HepG2 (cell line): ENCODE measurements around the gene RHOBTB3. TPM values are rescaled to one million over a fixed set of nuclear protein-coding genes. Genes with fewer than 3 reads are reported as not detected.

Experiments used
- ATAC-seq: fragments of 200-7000 bp; cut with Tn5 transposase; 3 replicates; pipeline ENCODE4 v1.9.1; 2020; ENCODE audit warnings: mild to moderate bottlenecking, moderate library complexity
- BruUV-seq: library from RNA; stranded (reverse); fragments of 400-500 nt; replicated peaks from 2 replicates; lab custom pipeline; 2021; lab: Mats Ljungman, UMichigan
- CTCF ChIA-PET: fragments of 300-600 bp; formaldehyde crosslinking; extraction: SDS; loops from one replicate; lab custom pipeline; 2021; ENCODE audit warnings: low total read pairs, inconsistent platforms, low intra/inter-chr PET ratio; lab: Yijun Ruan, JAX
- POLR2A ChIA-PET: fragments of 350-600 bp; sonication (Branson Sonifier 250); formaldehyde crosslinking; loops from one replicate; lab custom pipeline; 2020; ENCODE audit warnings: antibody characterized with exemption, inconsistent platforms; lab: Yijun Ruan, JAX
- DNase-seq: peaks from one replicate; pipeline ENCODE4 v3.0.0-alpha.2; 2015; ENCODE audit warnings: low spot score
- FAIRE-seq: peaks from 3 replicates; lab custom pipeline; 2011; peaks lifted over from hg19 to GRCh38; lab: Jason Lieb, UNC
- H2AFZ ChIP-seq: one replicate; pipeline ENCODE4 v1.6.1; 2011; ENCODE audit warnings: low read length, inconsistent platforms
- H3K27ac ChIP-seq: fragments of 300-600 bp; 3 replicates; pipeline ENCODE4 v1.8.0; 2011; ENCODE audit warnings: mixed run types, mild to moderate bottlenecking, mixed read lengths, low read length, inconsistent platforms; ENCODE audit not compliant: insufficient read depth; ENCODE audit errors: extremely low read length
- H3K27me3 ChIP-seq, 2 experiments: fragments of 200-600 bp in 1 of 2; 2 replicates in 1 of 2; 3 replicates in 1 of 2; pipeline versions ENCODE4 v1.6.0 to v1.8.0; 2011; ENCODE audit warnings: low read length in 2 of 2, mild to moderate bottlenecking in 2 of 2, moderate library complexity in 2 of 2, inconsistent platforms in 1 of 2; ENCODE audit not compliant: insufficient read depth in 2 of 2, control insufficient read depth in 1 of 2
- H3K36me3 ChIP-seq, 2 experiments: fragments of 200-600 bp in 1 of 2; replicated peaks in 1 of 2; 2 replicates in 1 of 2; 3 replicates in 1 of 2; pipeline versions ENCODE4 v1.5.1 to v1.8.0; 2011; ENCODE audit warnings: low read length in 2 of 2, inconsistent platforms in 1 of 2; ENCODE audit not compliant: insufficient read depth in 2 of 2, control insufficient read depth in 1 of 2
- H3K4me1 ChIP-seq: 2 replicates; pipeline ENCODE4 v1.5.1; 2012; ENCODE audit warnings: low read length, inconsistent platforms; ENCODE audit not compliant: insufficient read depth
- H3K4me2 ChIP-seq: 2 replicates; pipeline ENCODE4 v1.6.0; 2011; ENCODE audit warnings: low read depth, low read length, inconsistent platforms
- H3K4me3 ChIP-seq, 3 experiments: fragments of 200-600 bp in 1 of 3; sonication (generic), shearing (Covaris generic) in 1 of 3; replicated peaks in 1 of 3; 2 replicates each; pipeline ENCODE4 v1.5.1; 2011 to 2016; ENCODE audit warnings: low read length in 3 of 3, inconsistent platforms in 2 of 3, low read depth in 2 of 3, mild to moderate bottlenecking in 2 of 3, control low read depth in 1 of 3, mixed read lengths in 1 of 3; ENCODE audit not compliant: insufficient read depth in 1 of 3
- H3K79me2 ChIP-seq: one replicate; pipeline ENCODE4 v1.6.1; 2011; ENCODE audit warnings: low read length, inconsistent platforms; ENCODE audit not compliant: insufficient read depth
- H3K9ac ChIP-seq: 2 replicates; pipeline ENCODE4 v1.6.0; 2011; ENCODE audit warnings: mild to moderate bottlenecking, low read depth, low read length, inconsistent platforms; ENCODE audit not compliant: insufficient read depth
- H3K9me3 ChIP-seq: 2 replicates; pipeline ENCODE4 v1.5.1; 2012; ENCODE audit warnings: mild to moderate bottlenecking, low read length
- H4K20me1 ChIP-seq: 2 replicates; pipeline ENCODE4 v1.6.0; 2011; ENCODE audit warnings: inconsistent platforms, mild to moderate bottlenecking, low read length, moderate library complexity; ENCODE audit not compliant: insufficient read depth
- CBX2 ChIP-seq, 2 experiments: fragments of 200-600 bp in 1 of 2; sonication (generic); formaldehyde crosslinking in 1 of 2; IDR thresholded peaks; 2 replicates each; pipeline versions ENCODE4 v1.7.0 to v1.8.1; 2018 to 2022; ENCODE audit warnings: low read depth in 2 of 2, low read length in 1 of 2, mild to moderate bottlenecking in 1 of 2, missing genetic modification reagents in 1 of 2
- JUN ChIP-seq: sonication (generic); formaldehyde crosslinking; IDR thresholded peaks from 2 replicates; pipeline ENCODE4 v1.4.0; 2020; ENCODE audit warnings: mild to moderate bottlenecking, missing genetic modification reagents
- NBN ChIP-seq: fragments of 450-650 bp; conservative IDR thresholded peaks from 2 replicates; pipeline ENCODE4 v1.6.1; 2017
- PPARG ChIP-seq: conservative IDR thresholded peaks from 2 replicates; pipeline ENCODE4 v1.6.1; 2016; ENCODE audit warnings: missing biosample characterization, missing genetic modification reagents
- REXO4 ChIP-seq: sonication (generic); formaldehyde crosslinking; IDR thresholded peaks from 2 replicates; pipeline ENCODE4 v1.8.0; 2022; ENCODE audit warnings: missing genetic modification reagents, mild to moderate bottlenecking, borderline replicate concordance
- STAG1 ChIP-seq: sonication (generic); formaldehyde crosslinking; IDR thresholded peaks from 2 replicates; pipeline ENCODE4 v1.4.0; 2020; ENCODE audit warnings: missing genetic modification reagents
- TGIF2 ChIP-seq: IDR thresholded peaks from 2 replicates; pipeline ENCODE4 v1.6.1; 2016; ENCODE audit warnings: control low read depth, missing compliant biosample characterization
- ZBTB38 ChIP-seq: sonication (generic); formaldehyde crosslinking; IDR thresholded peaks from 2 replicates; pipeline ENCODE4 v1.5.1; 2020; ENCODE audit warnings: mild to moderate bottlenecking, missing genetic modification reagents
- ZNF136 ChIP-seq: sonication (generic); formaldehyde crosslinking; IDR thresholded peaks from 2 replicates; pipeline ENCODE4 v1.8.1; 2022; ENCODE audit warnings: low read depth, mild to moderate bottlenecking, moderate library complexity, missing genetic modification reagents
- ZNF326 ChIP-seq: sonication (generic); formaldehyde crosslinking; IDR thresholded peaks from 2 replicates; pipeline ENCODE4 v1.4.0; 2020; ENCODE audit warnings: missing genetic modification reagents, borderline replicate concordance
- ZNF367 ChIP-seq: sonication (generic); formaldehyde crosslinking; IDR thresholded peaks from 2 replicates; pipeline ENCODE4 v1.4.0; 2020; ENCODE audit warnings: missing genetic modification reagents, borderline replicate concordance
- ZNF660 ChIP-seq: sonication (generic); formaldehyde crosslinking; IDR thresholded peaks from 2 replicates; pipeline ENCODE4 v1.5.1; 2020; ENCODE audit warnings: mild to moderate bottlenecking, low read depth, missing genetic modification reagents, borderline replicate concordance
- ZNF768 ChIP-seq: sonication (generic); formaldehyde crosslinking; IDR thresholded peaks from 2 replicates; pipeline ENCODE4 v1.4.0; 2020; ENCODE audit warnings: missing genetic modification reagents
- ZSCAN9 ChIP-seq: IDR thresholded peaks from 2 replicates; pipeline ENCODE4 v1.6.1; 2016; ENCODE audit warnings: borderline replicate concordance
- WGBS: methylation state at CpG from one replicate; pipeline ENCODE4 v1.1.6; 2017; ENCODE audit warnings: low lambda C conversion rate; 5-methylcytosine and 5-hydroxymethylcytosine counted together
- in situ Hi-C: cut with HindIII; loops from 2 replicates; pipeline ENCODE4 v1.10.0; 2017; ENCODE audit warnings: low pct_unique_long_range_greater_than_20kb; ENCODE audit not compliant: extremely low pct_ligation_motif_present
- intact Hi-C: fragments of 100-400 bp; cut with micrococcal nuclease; formaldehyde crosslinking; loops from one replicate; pipeline ENCODE4 v1.10.0; 2022; ENCODE audit not compliant: unreplicated experiment
- polyA plus RNA-seq, 8 experiments: library from polyadenylated mRNA; depleted of rRNA in 3 of 8; stranded (reverse) in 7 of 8; unstranded in 1 of 8; fragments of >200 nt; fragmentation: Illumina TruSeq in 4 of 8; extraction: Trizol in 4 of 8; gene quantifications; 2 replicates each; pipeline versions ENCODE4 v1.2.1 to v1.2.3, GENCODE V29; 2011 to 2016; ENCODE audit warnings: low read depth in 4 of 8, missing spikeins in 1 of 8, mixed read lengths in 1 of 8; ENCODE audit not compliant: insufficient read depth in 1 of 8
- total RNA-seq, 5 experiments: library from RNA; depleted of rRNA; stranded (reverse); fragments of >200 nt; fragmentation: Illumina TruSeq; extraction: Trizol; gene quantifications; 2 replicates each; pipeline ENCODE4 v1.2.3, GENCODE V29; 2016; ENCODE audit warnings: low read depth in 1 of 5
- TF ChIP-seq, protein P1 (sequence below), 2 experiments: sonication (generic) in 1 of 2; formaldehyde crosslinking in 1 of 2; IDR thresholded peaks; 2 replicates each; pipeline versions ENCODE4 v1.4.0 to v1.6.1; 2016 to 2020; ENCODE audit warnings: borderline replicate concordance in 1 of 2, low read depth in 1 of 2, mild to moderate bottlenecking in 1 of 2, missing genetic modification reagents in 1 of 2
- TF ChIP-seq, protein P2 (sequence below): sonication (generic); IDR thresholded peaks from 2 replicates; pipeline ENCODE4 v1.6.1; 2016; ENCODE audit warnings: low read depth, borderline replicate concordance

Gene RHOBTB3
- total and polyA plus RNA-seq, 2 of the 13 experiments (the other 11 are each of a cell fraction or from before 2014, with no cell fraction given) = 31.6 to 35.4 TPM

DNA sequence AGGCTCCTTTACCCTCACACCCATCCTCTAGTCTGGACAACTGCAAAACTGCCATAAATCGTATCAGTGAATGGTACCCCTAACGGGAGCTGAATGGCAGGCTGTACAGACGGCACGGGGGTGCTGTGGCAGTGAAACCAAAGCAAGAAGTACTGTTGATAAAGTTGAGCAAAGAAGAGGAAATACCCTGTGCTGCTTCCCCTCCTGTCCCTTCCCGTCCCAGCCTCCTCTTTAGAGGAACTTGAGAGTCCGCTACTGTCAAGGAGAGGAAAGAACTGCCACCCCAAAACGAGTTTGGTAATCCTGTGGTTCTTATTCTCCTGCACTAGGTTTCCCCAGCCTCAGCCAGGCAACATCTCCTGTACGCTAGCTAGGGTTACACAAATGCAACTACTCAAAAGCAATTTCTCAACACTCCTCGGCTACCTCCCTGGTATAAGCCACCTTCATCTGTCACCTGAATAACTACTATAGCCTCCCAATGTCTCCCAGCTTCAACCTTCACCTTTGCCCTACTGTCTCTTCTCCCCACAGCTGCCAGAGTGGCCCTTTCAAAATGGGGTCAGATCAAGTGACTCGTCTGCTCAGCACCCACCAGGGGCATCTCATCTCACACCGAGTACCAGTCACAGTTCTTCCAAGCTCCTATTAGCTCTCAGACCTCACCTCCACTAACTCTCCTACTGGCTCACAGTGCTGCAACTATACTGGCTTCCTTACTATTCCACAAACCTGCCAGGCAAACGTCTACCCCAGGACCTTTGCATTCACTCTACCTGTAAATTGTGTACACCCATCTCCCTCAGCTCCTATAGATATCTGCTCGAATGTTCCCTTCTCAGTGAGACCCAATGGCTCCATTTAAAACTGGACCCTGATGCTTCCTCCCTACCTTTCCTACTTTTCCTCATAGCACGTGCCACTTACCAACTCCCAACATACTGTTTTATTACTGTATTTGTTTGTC, 87.3 kb downstream of the RHOBTB3 start:
- WGBS = 68% methylated on average over 14 of the region's 14 CpGs
- DNase-seq = no peak
- ChIA-PET CTCF (no interaction called here), POLR2A (interaction anchor here (0.7 to 1.2 kb wide), 2 partner anchors 8 to 15 kb away, joined by 3 to 5 read pairs; no protein-coding TSS in a partner anchor)
- H4K20me1 ChIP-seq = peaks cover 27% of the 10 kb centered on the region
- peaks cover 18 to 39% of the 10 kb centered on the region in 2 experiments for H3K36me3 ChIP-seq
- no peak overlapping the region for H2AFZ ChIP-seq
- peak overlapping the region; percentile 23 to 35 (median 34); a peak in 5 of 6 replicates for H3K4me3 ChIP-seq
- no peaks in the 10 kb centered on the region for H3K9me3 ChIP-seq
- intact Hi-C loops = no loop called here
- in situ Hi-C loops = no loop called here
- H3K9ac ChIP-seq = peak overlapping the region; percentile 4; the same call in 1 of the 2 replicates
- ATAC-seq = no peak
- peak overlapping the region; percentile 94 for H3K4me2 ChIP-seq
- H3K27ac ChIP-seq = no peak overlapping the region
- FAIRE-seq = no peak
- H3K79me2 ChIP-seq = peaks cover 53% of the 10 kb centered on the region
- no peaks in the 10 kb centered on the region; a peak in 1 of 5 replicates for H3K27me3 ChIP-seq
- peaks cover 61% of the 10 kb centered on the region for H3K4me1 ChIP-seq
- TSS peak; percentile 6 for BruUV-seq
- TF ChIP-seq ZNF660 (CRISPR knock-in tag) = no peak
- no peak for TF ChIP-seq ZNF136 (CRISPR knock-in tag)
- no peak for TF ChIP-seq NBN
- no peak for TF ChIP-seq JUN
- TF ChIP-seq ZNF367 (CRISPR knock-in tag) = no peak
- no peak for TF ChIP-seq ZNF768 (CRISPR knock-in tag)
- no peak for TF ChIP-seq STAG1 (CRISPR knock-in tag)
- no peak for TF ChIP-seq ZNF326
- TF ChIP-seq, protein P1, sequence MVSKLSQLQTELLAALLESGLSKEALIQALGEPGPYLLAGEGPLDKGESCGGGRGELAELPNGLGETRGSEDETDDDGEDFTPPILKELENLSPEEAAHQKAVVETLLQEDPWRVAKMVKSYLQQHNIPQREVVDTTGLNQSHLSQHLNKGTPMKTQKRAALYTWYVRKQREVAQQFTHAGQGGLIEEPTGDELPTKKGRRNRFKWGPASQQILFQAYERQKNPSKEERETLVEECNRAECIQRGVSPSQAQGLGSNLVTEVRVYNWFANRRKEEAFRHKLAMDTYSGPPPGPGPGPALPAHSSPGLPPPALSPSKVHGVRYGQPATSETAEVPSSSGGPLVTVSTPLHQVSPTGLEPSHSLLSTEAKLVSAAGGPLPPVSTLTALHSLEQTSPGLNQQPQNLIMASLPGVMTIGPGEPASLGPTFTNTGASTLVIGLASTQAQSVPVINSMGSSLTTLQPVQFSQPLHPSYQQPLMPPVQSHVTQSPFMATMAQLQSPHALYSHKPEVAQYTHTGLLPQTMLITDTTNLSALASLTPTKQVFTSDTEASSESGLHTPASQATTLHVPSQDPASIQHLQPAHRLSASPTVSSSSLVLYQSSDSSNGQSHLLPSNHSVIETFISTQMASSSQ (IDR thresholded peaks at IDR 0.05; ENCODE audit: low read depth) = no peak
- TF ChIP-seq, protein P1 (CRISPR knock-in tag; IDR thresholded peaks at IDR 0.05; ENCODE audit: borderline replicate concordance) = no peak
- no peak for TF ChIP-seq REXO4 (CRISPR knock-in tag)
- TF ChIP-seq ZSCAN9 (CRISPR knock-in tag) = no peak
- no peak for TF ChIP-seq CBX2 (IDR thresholded peaks at IDR 0.05; ENCODE audit: low read depth, low read length)
- TF ChIP-seq CBX2 (CRISPR knock-in tag; IDR thresholded peaks at IDR 0.05; ENCODE audit: low read depth) = no peak
- TF ChIP-seq, protein P2, sequence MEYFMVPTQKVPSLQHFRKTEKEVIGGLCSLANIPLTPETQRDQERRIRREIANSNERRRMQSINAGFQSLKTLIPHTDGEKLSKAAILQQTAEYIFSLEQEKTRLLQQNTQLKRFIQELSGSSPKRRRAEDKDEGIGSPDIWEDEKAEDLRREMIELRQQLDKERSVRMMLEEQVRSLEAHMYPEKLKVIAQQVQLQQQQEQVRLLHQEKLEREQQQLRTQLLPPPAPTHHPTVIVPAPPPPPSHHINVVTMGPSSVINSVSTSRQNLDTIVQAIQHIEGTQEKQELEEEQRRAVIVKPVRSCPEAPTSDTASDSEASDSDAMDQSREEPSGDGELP = no peak
- peak; percentile 43; the same call in 1 of the 2 replicates for TF ChIP-seq ZBTB38 (CRISPR knock-in tag)
- peak; percentile 77 for TF ChIP-seq PPARG (CRISPR knock-in tag)
- no peak for TF ChIP-seq TGIF2 (CRISPR knock-in tag)
